ENCODE measurements around the gene PPP2R5B.

Gene PPP2R5B

GRCh38 chr11:64900263-64900678, 24.2 kb upstream of the PPP2R5B start:
- H3K4me3 ChIP-seq (replicated peaks; ENCODE audit: low read depth, low read length) = no peak overlapping the region
- TF ChIP-seq, protein P1, sequence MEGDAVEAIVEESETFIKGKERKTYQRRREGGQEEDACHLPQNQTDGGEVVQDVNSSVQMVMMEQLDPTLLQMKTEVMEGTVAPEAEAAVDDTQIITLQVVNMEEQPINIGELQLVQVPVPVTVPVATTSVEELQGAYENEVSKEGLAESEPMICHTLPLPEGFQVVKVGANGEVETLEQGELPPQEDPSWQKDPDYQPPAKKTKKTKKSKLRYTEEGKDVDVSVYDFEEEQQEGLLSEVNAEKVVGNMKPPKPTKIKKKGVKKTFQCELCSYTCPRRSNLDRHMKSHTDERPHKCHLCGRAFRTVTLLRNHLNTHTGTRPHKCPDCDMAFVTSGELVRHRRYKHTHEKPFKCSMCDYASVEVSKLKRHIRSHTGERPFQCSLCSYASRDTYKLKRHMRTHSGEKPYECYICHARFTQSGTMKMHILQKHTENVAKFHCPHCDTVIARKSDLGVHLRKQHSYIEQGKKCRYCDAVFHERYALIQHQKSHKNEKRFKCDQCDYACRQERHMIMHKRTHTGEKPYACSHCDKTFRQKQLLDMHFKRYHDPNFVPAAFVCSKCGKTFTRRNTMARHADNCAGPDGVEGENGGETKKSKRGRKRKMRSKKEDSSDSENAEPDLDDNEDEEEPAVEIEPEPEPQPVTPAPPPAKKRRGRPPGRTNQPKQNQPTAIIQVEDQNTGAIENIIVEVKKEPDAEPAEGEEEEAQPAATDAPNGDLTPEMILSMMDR (IDR thresholded peaks at IDR 0.05; ENCODE audit: insufficient read depth, low read length, poor library complexity, severe bottlenecking) = no peak
- no peak for DNase-seq (ENCODE audit: extremely low read depth, insufficient read length)
- no peaks in the 10 kb centered on the region for H3K27me3 ChIP-seq (replicated peaks; ENCODE audit: control insufficient read depth, insufficient read depth, low read length)
- peaks cover 14% of the 10 kb centered on the region for H3K36me3 ChIP-seq (ENCODE audit: control insufficient read depth, insufficient read depth, low read length)

DNA sequence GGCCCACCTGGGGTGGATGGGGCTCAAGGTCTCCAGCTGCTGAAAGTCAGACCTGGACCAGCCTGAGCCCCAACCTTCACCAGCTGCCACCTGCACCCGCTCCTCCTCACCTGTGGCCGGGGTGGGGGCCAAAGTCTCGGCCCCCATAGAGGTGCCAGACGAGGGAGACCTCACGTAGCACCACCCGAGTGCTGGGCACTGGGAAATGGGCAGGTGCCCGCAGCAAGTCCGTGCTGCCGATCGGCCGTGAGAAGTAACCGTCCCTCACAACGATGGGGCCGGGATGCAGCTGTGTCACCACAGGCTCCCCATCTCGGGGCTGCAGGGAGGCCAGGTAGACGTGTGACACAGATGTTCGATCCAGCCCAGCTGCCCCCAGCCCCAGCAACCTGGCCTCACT, 23.7 kb upstream of the PPP2R5B start:
- H3K27me3 ChIP-seq (replicated peaks; ENCODE audit: control insufficient read depth, insufficient read depth, low read length) = no peaks in the 10 kb centered on the region
- no peak for DNase-seq (ENCODE audit: extremely low read depth, insufficient read length)
- peaks cover 16% of the 10 kb centered on the region for H3K36me3 ChIP-seq (ENCODE audit: control insufficient read depth, insufficient read depth, low read length)
- H3K4me3 ChIP-seq (replicated peaks; ENCODE audit: low read depth, low read length) = no peak overlapping the region
- TF ChIP-seq, protein P1 (IDR thresholded peaks at IDR 0.05; ENCODE audit: insufficient read depth, low read length, poor library complexity, severe bottlenecking) = no peak

GRCh38 chr11:64902102-64902900, 22.2 kb upstream of the PPP2R5B start:
- peaks cover 19% of the 10 kb centered on the region for H3K36me3 ChIP-seq (ENCODE audit: control insufficient read depth, insufficient read depth, low read length)

DNA sequence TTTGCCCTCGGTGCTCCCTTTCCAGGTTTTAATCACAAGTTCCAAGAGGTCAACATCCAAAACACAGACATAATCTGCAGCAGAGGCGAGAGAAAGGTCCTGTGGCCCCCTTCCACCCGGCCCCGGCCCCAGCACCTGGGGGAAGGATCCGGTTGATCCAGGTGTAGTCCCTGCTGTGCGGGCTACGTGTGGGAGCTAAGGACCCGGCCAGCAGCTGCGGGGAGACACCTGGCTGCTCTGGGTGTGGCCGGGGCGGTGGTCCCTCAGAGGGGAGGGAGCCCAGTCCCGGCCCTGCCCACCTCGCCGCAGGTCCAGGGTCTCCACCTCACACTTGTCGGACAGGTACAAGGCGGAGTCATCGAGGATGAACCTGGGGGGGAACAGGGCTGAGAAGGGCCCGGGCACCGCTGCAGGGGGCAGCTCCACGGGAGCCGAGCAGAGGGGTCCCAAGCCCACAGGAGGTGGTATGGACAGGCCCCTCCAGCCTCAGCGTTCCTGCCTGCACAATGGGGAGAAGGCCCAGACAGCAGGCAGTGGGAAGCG, 21.1 kb upstream of the PPP2R5B start:
- no peak for DNase-seq (ENCODE audit: extremely low read depth, insufficient read length)
- TF ChIP-seq, protein P1 (IDR thresholded peaks at IDR 0.05; ENCODE audit: insufficient read depth, low read length, poor library complexity, severe bottlenecking) = no peak
- Histone ChIP-seq H3K4me3 (replicated peaks; ENCODE audit: low read depth, low read length) (no peak overlapping the region), H3K36me3 (ENCODE audit: control insufficient read depth, insufficient read depth, low read length) (peaks cover 22% of the 10 kb centered on the region), H3K27me3 (replicated peaks; ENCODE audit: control insufficient read depth, insufficient read depth, low read length) (no peaks in the 10 kb centered on the region)

More at GRCh38 chr11:64902102-64902900, 22.2 kb upstream of the PPP2R5B start:
- Histone ChIP-seq H3K4me3 (replicated peaks; ENCODE audit: low read depth, low read length) (no peak overlapping the region), H3K27me3 (replicated peaks; ENCODE audit: control insufficient read depth, insufficient read depth, low read length) (no peaks in the 10 kb centered on the region)
- no peak for DNase-seq (ENCODE audit: extremely low read depth, insufficient read length)
- TF ChIP-seq, protein P1 (IDR thresholded peaks at IDR 0.05; ENCODE audit: insufficient read depth, low read length, poor library complexity, severe bottlenecking) = no peak

DNA sequence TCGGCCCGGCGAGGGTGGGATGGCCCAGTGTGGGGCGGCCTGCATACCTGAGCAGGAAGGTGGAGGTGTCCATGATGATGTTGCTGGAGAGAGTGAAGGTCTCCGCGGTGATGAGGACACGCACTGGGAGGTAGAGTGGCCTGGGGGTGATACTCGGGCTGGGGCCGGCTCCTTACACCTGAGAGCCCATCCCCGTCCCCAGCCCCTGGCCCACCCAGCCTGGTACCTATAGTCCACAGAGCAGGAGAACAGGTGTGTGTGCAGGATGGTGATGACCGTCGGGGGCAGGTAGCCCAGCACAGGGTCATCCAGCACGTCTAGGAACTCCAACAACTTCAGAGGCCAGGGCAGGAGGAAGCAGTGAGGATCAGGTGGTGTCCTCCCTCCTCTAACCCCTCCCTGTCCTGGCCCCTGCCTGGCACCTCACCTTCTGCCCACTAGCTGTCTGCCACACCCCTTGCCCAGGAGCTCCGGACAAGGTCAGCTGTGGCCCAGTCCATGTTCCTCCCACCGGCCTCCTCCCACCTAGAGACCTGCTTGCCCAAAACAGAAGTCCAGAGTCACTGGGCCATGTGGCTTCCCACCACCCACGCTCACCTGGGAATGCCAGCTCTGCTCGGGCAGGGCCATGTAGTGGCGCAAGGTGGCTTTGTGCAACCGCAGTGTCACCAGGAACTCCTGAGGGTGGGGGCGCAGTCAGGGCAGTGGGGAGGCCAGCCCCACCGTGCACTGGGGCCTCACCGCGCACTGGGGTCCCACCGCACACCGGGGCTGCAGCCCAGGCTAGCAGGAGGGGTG, 18.8 kb upstream of the PPP2R5B start:
- TF ChIP-seq, protein P1 (IDR thresholded peaks at IDR 0.05; ENCODE audit: insufficient read depth, low read length, poor library complexity, severe bottlenecking) = no peak
- H3K27me3 ChIP-seq (replicated peaks; ENCODE audit: control insufficient read depth, insufficient read depth, low read length) = no peaks in the 10 kb centered on the region
- H3K36me3 ChIP-seq (ENCODE audit: control insufficient read depth, insufficient read depth, low read length) = peaks cover 31% of the 10 kb centered on the region
- DNase-seq (ENCODE audit: extremely low read depth, insufficient read length) = no peak
- H3K4me3 ChIP-seq (replicated peaks; ENCODE audit: low read depth, low read length) = no peak overlapping the region
